ENCODE measurements around the gene SEPHS1.
"Not testable (repeated sequence)": the region's sequence is repeated elsewhere in the genome, so short reads cannot be mapped to it uniquely, and the experiment has no call there.

SEPHS1 gene

DNA sequence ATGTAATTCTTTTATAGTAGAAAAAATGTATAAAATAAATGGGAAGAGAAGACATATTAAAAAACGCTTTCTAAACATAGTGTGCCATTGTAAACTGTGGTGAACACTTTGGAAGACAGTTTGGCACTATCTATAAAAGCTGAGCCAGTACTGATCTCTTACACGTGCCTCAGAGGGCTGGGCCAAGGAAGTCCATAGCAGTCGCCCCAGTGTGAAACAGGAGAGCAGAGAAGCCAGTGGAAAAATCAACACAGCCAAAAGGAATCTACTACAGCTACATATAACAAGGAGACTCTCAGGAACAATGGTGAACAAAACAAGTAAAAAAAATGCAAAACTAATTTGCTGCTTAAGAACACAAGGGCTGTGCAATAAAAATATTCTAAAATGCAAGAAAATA is 20.6 kb downstream of the SEPHS1 start:
- DNase-seq: no peak

DNA sequence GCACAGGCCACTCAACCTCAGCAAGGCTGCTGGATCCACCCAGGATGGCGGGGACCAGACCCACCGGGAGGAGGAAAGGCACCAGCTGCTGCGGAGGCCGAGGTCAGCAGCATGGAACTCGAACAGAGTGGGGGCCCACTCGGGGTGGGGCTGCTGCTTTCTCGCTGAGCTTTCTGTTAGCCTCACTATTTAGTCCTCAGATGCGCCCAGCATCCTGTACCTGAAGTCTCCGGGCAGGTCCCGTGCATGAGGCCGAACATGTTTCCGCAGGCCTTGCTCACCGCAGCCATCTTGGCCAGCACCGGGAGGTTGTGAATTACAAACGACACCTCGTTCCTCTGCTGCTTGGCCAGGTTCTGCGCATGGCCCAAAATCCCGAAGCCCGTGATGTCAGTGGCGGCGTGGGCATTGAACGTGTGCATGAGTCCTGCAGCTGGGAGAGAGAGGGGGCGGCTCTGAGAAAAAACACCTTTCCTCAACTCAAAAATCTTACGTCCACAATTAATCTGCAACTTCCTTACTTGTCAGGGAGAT is 25.4 kb downstream of the SEPHS1 start:
- no peak for DNase-seq

DNA sequence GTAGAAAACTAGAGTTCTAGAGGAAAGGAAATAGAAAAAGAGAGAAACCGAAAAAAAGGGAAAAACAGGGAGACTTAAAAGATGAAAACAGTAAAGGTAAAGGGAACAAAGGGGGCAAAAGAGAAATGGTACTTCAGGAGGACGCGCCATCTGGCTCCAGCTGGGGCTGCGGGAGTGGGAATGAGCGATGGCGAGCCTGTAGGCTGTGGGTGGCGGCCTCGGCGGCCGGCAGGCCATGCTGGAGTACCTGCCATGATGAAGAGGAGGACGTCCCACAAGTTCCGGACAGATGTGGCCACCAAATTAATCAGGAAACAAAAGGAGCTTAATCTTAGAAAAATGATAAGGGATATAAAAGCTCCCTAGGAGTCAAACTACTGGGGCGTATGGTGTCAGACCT is 26.5 kb downstream of the SEPHS1 start:
- DNase-seq: no peak

GRCh38 chr10:13319166-13319565 is 28.9 kb downstream of the SEPHS1 start:
- no peak for DNase-seq

DNA sequence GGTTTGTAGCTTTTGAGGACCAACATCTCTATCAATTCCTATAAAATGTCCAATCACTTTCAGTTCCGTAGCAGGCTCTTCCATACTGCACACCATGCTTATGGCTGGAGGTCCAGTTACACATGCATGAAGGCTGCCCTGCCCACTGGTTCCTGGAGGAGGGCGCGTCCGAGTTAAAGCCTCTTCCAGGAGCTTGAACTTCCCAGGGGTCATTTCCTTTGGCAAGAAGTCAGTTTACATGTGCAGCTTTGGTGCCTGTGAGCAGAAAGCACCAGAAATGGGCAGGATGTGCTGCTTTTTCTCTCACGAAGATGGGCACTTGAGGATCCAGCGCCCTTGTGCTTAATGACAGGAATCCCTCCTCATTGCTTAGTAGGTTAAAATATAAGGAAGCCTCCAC is 30.6 kb downstream of the SEPHS1 start:
- no peak for DNase-seq

DNA sequence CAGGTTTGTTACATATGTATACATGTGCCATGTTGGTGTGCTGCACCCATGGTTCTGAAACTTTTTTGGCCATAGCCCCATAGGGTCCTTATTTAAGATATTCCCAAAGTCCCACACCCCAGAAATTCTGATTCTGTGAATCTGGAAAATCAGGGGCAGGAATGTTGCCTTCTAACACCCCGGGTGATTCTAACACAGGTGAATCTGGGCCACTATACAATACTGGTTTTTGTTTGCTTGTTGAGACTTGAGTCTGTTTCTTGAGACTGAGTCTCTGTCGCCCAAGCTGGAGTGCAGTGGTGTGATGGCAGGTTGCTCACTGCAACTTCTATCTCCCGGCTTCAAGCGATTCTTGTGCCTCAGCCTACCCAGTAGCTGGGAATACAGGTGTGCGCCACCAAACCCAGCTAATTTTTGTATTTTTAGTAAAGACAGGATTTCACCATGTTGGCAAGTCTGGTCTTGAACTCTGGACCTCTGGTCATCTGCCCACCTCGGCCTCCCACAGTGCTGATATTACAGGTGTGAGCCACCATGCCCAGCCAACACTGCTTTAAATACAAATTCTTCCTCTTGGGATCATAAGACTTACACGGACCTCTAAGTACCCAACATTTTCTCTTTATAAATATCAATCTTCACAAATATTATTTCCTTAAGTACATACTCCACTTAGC is 31.3 kb downstream of the SEPHS1 start:
- DNase-seq: no peak

DNA sequence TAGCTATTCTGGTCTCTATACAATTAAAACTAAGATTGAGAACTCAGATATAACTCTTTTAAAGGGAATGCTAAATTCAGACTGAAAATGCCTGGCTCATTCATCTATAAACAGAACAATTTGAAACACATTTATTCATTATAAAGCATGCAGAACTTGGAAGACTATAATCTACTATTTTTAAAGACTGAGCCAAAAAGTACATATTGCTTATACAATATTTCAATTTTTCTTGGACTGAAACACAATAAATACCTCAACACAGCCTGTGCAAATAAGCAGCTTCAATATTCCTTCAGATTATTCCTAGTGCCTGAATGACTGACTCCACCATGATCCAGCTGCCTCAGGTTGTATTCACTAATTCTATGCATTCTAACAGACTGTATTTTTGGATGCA is 32.7 kb downstream of the SEPHS1 start:
- DNase-seq: no peak

GRCh38 chr10:13311177-13311575 is 36.9 kb downstream of the SEPHS1 start:
- DNase-seq: no peak

GRCh38 chr10:13310518-13311176 is 37.4 kb downstream of the SEPHS1 start:
- no peak for DNase-seq

- no peak for DNase-seq
Measured at GRCh38 chr10:13309792-13310191, 38.3 kb downstream of the SEPHS1 start.

GRCh38 chr10:13308096-13308495 is 40.0 kb downstream of the SEPHS1 start:
- no peak for DNase-seq

DNA sequence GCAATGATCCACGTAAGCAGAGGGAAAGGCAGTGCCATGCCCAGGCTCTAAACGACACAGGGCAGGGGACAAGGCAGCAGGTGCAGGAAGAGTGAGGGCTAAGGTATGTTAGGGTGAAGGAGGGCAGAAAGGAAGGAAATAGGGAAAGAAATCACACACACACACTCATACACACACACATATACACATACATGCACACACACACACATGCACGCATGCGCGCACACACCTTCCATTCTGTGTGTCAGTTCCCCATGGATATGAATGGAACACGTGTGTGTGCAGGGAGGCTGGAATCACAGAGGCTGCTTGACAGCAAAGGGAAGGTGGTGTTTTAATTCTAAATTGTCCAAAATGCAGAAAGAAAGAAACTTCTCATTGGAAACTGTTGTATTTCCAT is 42.0 kb downstream of the SEPHS1 start:
- DNase-seq: no peak

DNA sequence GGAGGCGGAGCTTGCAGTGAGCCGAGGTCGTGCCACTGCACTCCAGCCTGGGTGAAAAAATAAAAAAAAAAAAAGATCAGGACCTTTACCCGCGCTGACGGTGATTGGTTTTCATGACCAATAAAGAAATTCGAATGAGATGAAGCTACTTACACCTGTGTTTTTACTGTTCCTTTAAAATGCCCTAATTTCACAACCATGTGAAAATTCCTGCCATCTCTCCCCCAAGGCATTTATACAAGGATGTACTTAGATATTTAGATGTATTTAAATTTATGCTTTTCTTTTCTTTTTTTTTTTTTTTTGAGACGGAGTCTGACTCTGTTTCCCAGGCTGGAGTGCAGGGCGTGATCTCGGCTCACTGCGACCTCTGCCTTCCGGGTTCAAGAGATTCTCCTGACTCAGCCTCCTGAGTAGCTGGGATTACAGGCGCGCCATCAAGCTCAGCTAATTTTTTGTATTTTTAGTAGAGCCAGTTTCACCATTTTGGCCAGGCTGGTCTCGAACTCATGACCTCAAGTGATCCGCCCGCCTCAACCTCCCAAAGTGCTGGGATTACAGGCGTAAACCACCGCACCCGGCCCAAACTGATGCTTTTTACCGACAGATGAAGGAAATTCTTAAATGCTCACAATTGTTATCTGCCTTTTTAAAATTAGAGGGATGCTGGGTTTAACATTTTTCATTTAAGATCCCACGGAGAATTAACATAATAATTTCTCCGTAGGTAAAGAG is 45.1 kb downstream of the SEPHS1 start:
- no peak for DNase-seq

- peak; percentile 85 for DNase-seq
Measured at GRCh38 chr10:13299437-13300287, 48.4 kb downstream of the SEPHS1 start, which contains the start of gene PHYH. Gene PHYH (minus strand): TSS chr10:13300064. CDS start chr10:13300042, 22 bp downstream.

- no peak for DNase-seq
Measured at GRCh38 chr10:13298748-13299436, 49.2 kb downstream of the SEPHS1 start.

GRCh38 chr10:13296476-13296875 is 51.6 kb downstream of the SEPHS1 start:
- DNase-seq: no peak

DNA sequence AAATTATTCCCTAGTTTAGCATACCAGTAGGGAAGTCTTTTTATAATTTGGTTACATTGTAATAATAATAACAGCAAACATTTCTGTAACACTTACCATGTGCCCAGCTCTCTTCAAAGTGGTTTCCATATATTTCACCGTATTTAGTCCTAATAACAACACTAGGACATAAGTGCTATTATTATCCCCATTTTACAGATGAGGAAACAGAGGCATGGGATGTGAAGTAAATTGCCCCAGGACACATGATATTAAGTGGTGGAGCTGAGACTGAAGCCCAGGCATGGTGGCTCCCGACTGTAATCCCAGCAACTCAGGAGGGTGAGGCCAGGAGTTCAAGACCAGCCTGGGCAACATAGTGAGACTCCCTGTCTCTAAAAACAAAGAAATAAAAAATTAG is 53.3 kb downstream of the SEPHS1 start:
- no peak for DNase-seq

- DNase-seq: no peak
Measured at GRCh38 chr10:13291821-13292773, 56.0 kb downstream of the SEPHS1 start.

DNA sequence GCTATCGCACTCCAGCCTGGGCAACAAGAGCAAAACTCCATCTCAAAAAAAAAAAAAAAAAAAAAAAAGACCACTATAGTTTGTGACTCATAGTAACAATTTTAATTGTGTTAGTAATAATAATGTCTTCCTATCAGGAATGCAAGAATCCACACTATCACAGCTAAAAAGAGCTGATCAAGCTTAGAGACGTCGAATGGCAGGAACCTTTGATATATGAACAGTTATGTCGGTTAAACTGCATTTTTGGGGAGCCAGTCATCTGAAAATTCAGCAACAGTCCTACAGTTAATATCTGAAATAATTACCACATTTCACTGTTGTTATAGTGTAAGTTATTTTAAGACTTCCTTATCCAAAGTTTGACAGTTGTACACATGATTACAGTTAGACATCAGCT is 57.0 kb downstream of the SEPHS1 start:
- DNase-seq: no peak

DNA sequence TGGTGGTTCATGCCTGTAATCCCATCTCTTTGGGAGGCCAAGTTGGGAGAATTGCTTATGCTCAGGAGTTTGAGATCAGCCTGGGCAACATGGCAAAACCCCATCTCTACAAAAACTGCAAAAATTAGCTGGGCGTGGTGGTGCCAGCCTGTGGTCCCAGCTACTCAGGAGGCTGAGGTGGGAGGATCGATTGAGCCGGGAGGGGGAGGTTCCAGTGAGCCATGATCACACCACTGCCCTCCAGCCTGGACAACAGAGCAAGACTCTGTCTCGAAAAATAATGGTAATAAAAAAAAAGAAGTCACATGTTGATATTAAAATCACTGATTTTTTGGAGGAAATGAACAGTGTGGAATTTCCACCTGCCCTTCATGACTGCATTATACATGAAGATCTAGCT is 64.0 kb downstream of the SEPHS1 start:
- no peak for DNase-seq

DNA sequence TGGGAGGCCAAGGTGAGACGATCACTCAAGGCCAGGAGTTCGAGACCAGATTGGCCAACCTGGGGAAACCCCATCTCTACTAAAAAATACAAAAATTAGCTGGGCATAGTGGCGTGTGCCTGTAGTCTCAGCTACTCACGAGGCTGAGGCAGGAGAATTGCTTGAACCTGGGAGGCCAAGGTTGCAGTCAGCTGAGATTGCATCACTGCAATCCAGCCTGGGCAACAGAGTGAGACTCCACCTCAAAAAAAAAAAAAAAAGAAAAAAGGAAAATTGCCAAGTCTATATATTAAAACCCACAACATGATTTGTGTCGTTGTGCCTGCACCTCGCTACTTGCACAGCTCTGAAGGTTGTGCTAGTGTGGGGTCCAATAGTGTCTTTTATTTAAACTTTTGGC is 65.7 kb downstream of the SEPHS1 start:
- not testable (repeated sequence) for DNase-seq

Measured in CD4-positive, alpha-beta T cell treated with Interleukin-17A for 4 hours (primary cell).